ENCODE data around the gene ACACB.

Gene ACACB

DNA sequence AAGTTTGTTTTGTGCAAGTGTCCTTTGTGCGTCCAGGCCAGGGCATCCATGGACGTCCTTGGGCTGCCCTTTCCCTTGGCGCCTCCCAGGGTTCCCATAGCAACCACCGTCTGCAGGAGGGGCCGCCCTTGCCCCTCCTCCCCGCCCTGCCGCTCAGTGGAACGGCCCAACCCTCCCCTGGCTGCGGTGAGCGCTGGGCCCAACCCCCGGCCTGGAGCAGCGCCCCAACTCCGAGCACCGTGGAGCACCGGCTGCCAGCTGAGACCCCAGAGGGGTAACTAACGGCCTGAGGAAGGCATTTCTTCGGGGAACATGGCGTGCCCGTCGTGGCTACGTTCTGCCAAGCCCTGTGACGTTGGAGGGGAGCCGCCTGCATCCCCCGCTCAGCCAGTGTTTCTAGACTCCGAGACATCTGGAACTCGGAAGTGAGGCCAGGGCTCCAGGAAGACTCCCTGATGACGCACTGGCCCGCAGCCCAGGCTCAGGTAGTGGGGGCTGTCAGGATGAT, 5.3 kb upstream of the ACACB start:
- DNase-seq: no peak

DNA sequence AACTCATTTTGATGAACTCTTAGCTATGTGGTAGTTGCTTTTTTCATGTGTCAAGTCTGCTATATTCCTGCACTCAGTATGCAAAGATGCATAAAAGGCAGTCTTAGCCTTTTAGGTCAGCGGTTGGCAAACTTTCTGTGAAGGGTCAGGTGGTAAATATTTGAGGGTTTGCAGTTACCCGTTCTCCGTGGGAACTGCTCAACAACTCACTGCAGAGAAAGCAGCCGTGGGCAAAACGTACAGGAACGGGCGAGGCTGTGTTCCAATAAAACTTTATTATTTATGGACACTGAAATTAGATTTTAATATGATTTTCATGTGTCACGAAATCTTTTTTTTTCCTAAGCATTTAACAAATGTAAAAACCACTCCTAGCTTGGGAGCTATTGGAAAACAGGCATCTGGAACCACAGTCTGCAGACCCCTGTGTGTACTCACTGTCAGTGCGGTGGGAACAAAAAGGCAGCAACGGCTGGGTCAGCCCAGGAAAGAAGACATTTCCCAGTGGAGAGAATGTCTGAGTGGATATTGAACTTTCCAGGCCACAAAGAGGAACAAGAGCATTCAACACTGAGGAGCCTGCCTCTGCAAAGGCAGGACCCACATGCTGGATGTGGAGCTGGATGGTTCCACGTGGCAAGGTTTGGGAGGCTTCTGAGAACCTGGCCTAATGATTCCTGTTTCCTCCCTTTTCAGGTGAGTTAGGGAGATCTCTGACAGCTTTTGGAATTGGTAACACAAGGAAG, 3.5 kb upstream of the ACACB start:
- no peak for DNase-seq

DNA sequence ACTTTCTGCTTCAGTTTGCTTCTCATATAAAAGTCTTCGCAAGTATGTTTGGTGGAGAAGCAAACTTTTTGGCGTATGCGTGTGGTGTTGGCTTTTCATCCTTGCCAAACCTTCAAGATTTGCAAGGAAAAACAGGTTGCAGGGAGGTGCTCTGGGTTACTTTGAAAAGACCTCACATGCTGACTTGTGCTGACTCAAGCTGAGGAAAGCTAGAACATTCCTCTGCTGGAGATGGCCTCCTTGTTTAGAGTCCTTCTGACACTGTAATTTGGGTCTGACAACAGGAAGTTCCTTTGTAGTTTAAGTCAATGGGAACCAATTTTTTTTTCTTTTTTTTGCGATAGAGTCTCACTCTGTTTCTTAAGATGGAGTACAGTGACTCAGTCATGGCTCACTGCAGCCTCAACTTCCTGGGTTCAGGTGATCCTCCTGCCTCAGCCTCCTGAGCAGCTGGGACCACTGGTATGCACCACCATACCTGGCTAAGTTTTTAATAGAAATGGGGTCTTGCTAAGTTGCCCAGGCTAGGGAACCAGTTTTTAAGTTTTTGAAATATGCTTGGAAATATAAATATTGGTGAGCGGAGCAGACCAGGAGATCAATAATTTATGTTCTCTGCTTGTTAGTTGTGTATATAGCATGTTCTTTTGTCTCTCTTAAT, 2.6 kb upstream of the ACACB start:
- no peak for DNase-seq

DNA sequence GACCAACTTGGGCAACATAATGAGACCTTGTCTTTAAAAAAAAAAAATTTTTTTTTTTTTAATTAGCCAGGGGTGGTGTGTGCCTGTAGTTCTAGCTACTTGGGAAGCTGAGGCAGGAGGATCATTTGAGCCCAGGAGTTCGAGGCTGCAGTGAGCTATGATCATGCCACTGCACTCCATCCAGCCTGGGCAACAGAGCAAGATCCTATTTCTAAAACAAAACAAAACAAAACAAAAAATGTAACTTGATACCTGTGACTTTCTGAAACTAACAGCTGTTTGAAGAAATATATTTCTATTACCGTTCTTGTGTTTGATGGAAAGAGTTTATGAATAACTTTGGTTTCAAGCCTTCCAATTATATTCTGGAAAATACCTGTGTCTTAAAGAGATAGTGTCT, 1.7 kb upstream of the ACACB start:
- DNase-seq: no peak

DNA sequence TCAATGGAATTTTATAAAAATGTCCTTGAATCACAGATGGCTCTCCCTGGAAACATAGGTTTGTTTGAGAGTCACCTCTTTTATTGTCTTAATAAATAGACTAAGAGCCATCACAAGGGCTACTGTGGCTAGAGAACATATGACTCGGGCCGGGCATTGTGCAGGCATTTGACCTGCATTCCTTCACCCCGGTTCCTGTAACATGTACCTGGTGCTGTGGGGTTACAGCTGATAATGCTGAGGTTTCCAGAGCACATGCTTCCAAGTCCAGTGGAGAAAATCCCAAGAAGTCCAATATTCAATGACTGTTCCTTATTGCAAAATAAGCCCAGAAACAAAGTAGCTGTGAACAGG, 1.0 kb upstream of the ACACB start:
- no peak for DNase-seq

DNA sequence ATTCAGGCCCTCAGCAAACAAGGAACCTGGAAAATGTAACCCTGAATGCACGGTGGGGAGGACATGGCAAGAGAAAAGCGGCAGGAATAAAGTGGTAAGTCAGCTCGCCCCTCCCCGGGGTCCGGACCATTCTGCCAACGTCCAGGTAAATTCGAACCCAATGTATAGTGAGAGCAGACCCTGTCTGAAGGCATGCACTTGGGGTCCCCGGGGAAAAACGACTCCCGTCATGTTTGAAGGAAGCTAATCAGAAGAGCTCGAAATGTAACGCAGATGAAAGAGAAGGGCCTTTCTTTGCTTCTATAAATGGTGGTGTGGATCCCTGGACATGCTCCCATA, 193 bp downstream of the ACACB start:
- no peak for DNase-seq

DNA sequence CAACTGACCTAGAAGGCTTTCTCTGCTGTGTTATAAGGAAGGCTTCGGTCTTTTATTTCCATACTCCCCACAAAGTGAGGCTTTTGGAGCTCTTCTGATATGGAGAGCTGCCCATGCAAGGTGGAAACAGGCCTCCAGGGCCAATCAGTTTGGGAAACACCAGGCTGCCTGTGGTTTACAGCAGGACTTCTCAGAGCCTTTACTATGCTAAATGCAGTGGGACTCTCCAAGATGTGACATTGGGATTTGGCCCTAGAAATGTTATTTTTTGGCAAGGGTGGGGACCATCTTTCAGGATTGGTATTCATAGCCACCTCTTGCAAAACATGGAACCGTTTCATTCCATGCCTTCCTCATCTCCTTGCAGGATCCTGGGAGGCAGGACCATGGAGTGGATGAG, 3.7 kb downstream of the ACACB start:
- no peak for DNase-seq

DNA sequence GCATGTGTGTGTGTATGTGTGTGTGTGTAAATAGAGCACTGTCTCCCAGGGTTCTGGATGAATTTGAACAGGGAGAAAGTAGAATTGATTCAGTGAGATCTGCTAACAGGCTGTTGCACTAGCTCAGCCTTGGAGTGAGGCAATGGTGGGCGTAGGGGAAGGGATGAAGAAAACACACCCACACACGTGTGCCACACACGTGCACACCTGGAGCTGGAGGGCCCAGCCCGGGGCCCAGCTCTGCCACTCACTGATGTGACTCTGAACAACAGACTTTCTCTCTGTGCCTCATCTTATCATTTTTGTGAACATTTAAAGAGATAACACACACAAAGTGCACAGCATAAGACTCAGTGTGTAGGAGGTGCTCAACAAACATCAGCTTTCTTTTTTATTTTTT, 4.2 kb downstream of the ACACB start:
- no peak for DNase-seq

DNA sequence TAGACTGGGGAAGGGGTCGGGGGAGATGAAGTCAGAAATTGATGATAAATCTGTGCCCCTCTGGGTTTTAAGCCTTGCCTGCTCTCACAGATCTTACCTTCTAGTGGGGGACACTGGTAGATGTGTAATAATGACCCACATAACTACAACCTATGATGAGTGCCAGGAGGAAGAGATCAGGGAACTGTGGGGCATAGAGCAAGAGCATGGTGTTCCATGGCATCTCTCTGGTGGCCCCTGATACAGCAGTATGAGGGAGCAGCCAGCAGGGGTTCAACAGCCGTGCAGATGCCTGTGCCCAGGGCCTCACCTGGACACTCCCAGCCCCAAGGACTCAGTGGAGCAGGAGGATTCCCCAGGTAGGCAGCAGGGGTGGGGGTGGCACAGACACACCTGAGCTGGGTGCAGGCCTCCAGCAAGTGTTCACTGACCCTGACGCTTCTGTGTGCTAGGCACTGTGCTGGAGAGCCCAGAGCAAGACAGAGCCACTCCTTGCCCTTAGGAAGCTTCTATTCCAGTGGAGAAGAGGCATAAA, 5.0 kb downstream of the ACACB start:
- no peak for DNase-seq

DNA sequence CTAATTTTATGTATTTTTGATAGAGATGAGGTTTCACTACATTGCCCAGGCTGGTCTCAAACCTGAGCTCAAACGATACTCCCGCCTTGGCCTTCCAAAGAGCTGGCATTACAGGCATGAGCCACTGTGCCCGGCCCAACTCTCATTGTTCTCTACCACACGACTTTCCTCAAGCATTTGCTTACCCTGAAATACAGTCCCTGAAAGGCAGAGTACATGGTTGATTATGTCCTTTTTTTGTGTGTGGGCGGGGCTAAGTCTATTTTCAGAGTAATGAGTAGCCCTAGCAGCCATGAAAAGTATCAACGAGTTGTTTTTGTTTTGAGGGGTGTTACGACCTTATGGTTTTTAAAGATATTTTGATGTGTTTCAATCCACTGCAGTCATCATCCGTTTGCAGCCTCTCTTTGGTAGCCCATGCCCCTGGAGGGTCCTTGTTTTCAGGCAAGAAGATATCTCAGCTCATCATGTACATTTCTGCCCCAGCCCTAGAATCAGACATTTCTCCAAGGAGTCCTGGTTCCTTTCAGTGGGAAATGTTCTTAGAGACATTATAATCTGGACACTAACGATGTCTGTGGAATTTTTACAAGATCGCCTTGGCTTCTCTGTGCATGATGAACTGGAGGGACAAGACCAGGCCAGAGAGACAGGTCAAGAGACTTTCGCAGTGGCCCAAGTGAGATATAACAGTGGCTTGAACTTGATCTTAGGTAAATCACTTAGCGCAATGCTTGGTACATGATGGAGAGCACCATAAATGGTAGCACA, 8.7 kb downstream of the ACACB start:
- DNase-seq: no peak

DNA sequence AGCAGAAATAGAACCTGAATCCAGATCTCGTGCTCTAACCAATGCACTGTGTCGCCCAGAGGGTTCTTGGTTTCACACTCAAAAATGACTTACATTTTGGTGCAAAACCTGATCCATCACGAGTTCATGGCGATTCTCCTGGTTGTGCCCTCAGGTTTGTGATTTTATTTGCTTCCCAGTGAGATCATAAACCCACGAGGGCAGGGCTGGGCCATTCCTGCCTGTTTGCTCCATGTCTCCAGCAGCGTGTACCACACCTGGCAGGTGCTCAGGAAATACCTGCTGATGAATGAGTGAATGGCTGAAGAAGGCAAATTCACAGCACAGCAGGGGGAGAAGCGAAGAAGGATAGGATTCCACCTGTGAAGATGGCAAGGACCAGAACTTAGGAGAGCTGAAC, 9.4 kb downstream of the ACACB start:
- no peak for DNase-seq

DNA sequence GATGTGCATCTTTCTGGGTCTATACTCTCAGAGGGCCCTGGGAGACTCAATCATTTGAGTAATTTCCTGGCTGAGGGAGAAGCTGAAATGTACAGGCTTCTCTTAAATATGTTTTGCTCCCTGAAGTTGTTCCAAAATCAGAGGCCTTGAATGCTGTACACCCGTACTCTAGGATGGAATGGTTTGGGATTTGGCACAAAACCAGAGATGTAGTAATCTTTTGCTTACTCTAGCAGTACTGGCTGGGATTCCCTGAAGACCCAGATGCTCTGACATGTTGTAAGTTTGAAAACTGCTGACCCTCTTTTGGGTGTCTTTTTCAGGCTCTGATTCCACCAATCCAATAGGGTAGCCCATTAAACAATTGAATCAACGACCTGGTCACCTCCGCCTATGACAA, 10.4 kb downstream of the ACACB start:
- no peak for DNase-seq

DNA sequence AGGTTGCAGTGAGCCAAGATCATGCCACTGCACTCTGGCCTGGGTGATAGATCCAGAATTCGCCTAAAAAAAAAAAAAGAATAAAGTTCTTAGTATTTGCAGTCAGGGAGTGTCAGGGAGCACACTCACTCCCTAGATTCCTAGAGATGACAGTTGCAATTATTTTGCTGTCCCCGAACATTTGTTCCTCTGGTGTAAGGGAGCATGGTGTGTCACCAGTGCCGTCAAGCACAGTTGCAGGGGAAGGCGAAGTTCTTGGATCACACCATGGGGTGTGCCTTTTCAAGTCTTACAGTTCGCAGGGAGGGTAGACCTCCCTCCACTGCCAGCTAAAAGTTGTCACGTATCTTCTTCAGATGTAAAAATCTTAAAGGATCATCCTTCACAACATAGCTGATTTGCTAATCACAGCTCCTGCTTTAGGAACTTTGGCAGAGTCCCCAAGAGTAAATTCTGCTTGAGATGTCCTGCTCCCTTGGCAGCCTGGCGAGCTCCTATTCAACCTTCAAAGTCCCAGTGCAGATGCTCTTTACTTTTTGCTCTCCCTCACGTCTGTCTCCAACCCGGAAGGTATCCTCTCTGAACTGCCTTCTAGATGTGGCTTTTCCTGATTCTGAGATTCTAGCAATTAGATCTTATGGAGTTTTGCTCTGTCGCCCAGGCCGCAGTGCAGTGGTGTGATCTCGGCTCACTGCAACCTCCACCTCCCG, 11.3 kb downstream of the ACACB start:
- no peak for DNase-seq

DNA sequence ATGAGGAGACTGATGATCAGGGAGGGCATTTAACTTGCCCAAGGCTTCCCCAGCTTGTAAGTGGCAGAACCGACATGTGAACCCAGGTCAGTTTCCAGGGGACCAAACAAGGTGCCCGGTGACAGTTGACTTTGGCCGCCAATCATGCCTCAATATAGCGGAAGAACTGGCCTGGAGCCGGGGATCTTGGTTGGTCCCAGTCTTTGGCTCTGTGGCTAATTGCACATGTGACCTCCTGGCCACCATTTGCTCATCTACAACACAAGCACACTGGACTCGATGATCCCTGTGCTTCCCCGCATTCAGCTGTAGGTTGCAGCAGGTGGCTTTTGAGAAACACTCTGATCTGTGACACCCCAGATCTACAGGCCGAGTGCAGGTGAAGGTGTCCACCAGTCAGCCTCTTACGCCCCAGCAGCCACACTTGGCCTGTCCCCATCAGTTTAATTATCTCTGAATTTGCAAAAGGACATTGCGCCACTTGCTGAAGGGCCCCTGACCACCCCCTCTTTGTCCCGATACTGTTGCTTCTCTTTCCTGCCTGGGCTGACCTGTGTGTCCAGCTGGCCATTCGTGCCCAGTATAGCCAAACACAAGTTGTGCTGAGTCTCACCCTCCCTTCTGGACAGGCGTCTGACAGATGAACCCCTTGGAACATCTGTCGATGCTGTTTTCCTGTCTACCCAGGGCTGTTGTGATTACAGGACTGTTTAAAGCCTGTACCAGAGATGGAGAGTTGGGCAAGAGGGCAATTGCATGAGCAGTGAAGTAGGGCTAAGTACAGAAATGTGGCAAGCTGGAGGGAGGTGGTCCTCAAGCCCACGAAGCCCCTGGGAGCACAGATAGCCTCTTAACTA, 14.1 kb downstream of the ACACB start:
- DNase-seq: no peak

DNA sequence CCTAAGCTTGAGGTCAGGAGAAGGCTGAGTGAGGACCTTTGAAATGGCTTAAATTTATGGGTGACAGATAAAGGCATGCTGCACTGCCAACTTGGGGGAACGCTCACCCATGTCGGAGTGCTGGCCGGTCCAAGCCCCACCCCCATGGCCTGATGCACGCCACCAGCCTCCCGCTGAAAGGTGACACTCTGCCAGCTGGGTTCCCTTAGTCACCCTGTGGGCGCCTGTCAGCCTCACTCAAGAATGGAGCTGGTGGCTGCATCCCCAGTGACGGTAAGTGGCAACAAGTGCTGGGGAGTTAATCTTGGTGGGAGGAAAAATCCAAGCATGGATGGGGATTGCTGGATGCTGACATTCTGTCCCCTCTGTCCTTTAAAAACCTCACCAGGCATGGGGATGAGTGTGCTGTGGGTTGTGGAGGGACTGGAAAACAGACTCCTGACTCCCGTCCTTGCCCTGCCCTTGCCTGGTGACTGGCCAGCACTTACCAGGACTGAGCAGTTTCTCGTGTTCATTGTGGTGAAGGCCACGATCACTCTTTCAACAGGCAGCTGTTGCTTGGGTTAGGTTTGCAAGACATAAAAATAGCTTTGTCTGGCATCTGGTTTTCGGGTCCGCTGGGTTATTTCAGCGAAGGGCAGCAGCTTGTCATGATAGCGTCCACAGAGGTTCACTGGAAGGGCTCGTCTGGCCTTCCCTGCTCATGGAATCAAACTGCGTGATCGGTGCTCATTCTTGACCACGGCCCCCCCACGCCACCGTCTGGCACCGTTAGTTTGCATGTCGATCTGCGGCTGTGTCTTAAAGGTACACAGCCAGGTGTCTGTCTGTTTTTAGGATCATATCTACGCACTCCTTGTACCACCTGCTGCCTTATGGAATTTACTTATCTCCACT, 15.0 kb downstream of the ACACB start:
- no peak for DNase-seq

DNA sequence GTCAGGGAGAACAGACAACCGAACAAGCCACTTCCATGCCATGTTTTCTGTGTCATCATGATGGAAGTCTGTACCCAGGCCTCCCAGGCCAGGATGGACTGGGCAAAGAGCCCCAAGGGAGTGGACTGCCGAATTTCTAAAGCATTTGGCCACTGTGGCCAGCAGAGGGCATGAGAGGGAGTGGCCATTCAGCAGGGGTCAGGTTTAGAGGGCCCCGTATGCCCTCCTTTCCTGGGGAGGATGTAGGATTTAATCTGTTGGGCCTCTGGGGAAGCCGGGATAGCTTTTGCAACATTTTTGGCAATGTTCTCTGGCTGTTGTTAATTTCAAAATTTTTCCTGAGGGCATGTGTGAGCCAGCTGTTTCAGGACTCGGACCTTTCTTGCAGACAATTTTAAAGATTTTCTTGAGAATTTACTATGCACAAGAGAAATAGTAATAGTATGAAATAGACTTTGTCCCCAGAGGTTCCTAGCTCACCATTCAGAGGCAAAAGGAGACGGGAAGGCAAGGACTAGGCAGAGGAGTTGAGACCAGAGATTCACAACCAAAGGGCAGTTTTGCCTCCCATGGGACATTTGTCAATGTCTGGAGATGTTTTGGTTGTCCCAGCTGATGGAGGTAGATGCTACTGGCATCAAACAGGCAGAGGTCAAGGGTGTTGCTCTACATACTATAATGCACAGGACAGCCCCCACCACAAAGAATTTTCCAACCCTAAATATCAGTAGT, 18.0 kb downstream of the ACACB start:
- no peak for DNase-seq

DNA sequence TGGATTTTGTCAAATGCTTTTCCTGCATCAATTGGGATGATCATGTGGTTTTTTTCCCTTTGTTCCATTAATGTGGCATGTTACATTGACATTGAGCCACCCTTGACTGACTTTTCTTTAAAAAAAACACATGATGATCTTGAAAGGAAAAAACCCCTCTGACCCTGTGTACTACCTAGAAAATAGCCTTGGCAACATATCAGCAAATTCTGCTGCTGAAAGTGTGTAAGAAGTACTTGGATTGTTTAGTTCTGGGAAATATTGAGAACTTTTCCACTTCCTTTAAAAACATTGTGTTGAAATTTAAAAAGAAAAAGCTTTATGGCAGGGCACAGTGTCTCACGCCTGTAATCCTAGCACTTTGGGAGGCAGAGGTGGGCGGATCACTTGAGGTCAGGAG, 20.7 kb downstream of the ACACB start:
- no peak for DNase-seq

DNA sequence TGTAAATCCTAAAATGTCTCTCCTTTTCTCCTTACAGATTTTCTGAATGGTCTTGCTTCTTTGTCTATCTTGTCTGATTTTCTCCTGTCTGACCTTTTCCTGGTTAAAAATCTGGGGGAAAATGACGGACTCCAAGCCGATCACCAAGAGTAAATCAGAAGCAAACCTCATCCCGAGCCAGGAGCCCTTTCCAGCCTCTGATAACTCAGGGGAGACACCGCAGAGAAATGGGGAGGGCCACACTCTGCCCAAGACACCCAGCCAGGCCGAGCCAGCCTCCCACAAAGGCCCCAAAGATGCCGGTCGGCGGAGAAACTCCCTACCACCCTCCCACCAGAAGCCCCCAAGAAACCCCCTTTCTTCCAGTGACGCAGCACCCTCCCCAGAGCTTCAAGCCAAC, 23.0 kb downstream of the ACACB start:
- no peak for DNase-seq

DNA sequence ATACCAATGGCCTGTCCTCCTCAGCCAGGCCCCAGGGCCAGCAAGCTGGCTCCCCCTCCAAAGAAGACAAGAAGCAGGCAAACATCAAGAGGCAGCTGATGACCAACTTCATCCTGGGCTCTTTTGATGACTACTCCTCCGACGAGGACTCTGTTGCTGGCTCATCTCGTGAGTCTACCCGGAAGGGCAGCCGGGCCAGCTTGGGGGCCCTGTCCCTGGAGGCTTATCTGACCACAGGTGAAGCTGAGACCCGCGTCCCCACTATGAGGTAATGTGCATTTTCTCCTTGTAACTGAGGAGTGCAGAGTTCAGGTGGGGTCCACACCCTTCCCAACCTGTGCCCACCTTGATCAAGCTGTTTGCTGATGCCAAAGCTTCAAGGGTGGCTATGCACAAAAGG, 23.4 kb downstream of the ACACB start:
- no peak for DNase-seq

DNA sequence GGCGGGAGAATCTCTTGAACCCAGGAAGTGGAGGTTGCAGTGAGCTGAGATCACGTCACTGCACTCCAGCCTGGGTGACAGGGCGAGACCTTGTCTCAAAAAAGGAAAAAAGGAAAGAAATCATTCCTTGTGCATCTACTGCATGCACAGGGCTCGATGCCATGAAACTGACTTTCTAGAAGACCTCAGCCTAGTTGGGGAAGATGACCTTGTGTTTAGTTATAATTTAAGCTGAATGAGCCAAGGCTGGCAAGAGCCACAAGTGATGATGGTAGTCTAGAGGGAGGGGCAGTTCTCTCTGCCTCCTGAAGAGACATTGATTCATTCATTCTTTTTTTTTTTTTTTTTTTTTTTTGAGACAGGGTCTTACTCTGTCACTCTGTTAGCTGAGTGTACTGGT, 24.2 kb downstream of the ACACB start:
- no peak for DNase-seq

Measured in cerebellar nuclear complex (tissue), 1 donor.